PC-3 (cell line): Measurements from ENCODE around the gene FAM3B.

ENCODE experiments used
- CTCF ChIP-seq: fragments of 300-600 bp; sonication (generic); conservative IDR thresholded peaks from 2 replicates; pipeline ENCODE4 v1.5.1; 2017; ENCODE audit warnings: antibody characterized with exemption, low read depth, mild to moderate bottlenecking, low read length
- EZH2phosphoT487 ChIP-seq: fragments of 300-600 bp; sonication (generic); IDR thresholded peaks from 2 replicates; pipeline ENCODE4 v1.6.1; 2018; ENCODE audit warnings: mild to moderate bottlenecking, antibody characterized with exemption, low read length, borderline replicate concordance

- TF ChIP-seq EZH2phosphoT487 (no peak), CTCF (no peak)
These were observed 38.8 kb upstream of the FAM3B start for GRCh38 chr21:41277846-41278245.
